Astrocyte (in vitro differentiated cells and primary cell): ENCODE results near the gene RNGTT.

Source experiments
- EZH2 ChIP-seq: IDR thresholded peaks from 2 replicates; pipeline ENCODE4 v1.6.1; 2012; ENCODE audit warnings: mild to moderate bottlenecking, low read length, inconsistent platforms; ENCODE audit not compliant: insufficient read depth
- TF ChIP-seq, protein P1 (sequence below): IDR thresholded peaks from 2 replicates; pipeline ENCODE4 v1.5.1; 2011; ENCODE audit warnings: low read depth, mild to moderate bottlenecking, inconsistent platforms, low read length, moderate library complexity; ENCODE audit not compliant: insufficient read depth

DNA sequence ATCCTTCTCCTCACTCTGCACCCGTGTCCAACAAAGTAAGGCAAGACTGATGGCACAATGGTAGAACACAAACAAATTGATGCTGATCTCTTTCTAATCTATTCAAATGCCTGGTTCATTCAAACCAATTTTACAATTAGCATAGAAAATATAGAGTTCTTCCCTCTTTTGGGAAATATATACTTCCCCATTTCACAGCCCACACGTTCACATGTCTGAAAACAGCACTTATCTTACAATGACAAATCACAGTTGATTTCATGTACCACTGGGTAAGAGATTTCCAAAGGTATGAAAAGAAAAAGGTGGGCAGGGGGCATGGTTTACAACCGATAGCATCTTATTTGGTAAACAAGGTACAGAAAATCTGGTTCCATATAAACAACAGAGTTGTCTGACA is 137.6 kb downstream of the RNGTT start:
- TF ChIP-seq, protein P1, sequence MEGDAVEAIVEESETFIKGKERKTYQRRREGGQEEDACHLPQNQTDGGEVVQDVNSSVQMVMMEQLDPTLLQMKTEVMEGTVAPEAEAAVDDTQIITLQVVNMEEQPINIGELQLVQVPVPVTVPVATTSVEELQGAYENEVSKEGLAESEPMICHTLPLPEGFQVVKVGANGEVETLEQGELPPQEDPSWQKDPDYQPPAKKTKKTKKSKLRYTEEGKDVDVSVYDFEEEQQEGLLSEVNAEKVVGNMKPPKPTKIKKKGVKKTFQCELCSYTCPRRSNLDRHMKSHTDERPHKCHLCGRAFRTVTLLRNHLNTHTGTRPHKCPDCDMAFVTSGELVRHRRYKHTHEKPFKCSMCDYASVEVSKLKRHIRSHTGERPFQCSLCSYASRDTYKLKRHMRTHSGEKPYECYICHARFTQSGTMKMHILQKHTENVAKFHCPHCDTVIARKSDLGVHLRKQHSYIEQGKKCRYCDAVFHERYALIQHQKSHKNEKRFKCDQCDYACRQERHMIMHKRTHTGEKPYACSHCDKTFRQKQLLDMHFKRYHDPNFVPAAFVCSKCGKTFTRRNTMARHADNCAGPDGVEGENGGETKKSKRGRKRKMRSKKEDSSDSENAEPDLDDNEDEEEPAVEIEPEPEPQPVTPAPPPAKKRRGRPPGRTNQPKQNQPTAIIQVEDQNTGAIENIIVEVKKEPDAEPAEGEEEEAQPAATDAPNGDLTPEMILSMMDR: no peak
- TF ChIP-seq EZH2: no peak
